ENCODE measurements around the gene EIF4EBP2. TPM values are rescaled to one million over a fixed set of nuclear protein-coding genes. Genes with fewer than 3 reads are reported as not detected.
A peak's percentile ranks its signal among the peaks of the same experiment; 100 is the strongest.

The EIF4EBP2 gene
- total RNA-seq, 1 experiment from 2014 or later, result 166 TPM

- ChIA-PET CTCF (interaction anchor here (0.8 to 1.7 kb wide), 2 partner anchors 9 to 188 kb away, joined by 3 to 4 read pairs; no protein-coding TSS in a partner anchor), POLR2A (no interaction called here)
- TF ChIP-seq, protein P1, sequence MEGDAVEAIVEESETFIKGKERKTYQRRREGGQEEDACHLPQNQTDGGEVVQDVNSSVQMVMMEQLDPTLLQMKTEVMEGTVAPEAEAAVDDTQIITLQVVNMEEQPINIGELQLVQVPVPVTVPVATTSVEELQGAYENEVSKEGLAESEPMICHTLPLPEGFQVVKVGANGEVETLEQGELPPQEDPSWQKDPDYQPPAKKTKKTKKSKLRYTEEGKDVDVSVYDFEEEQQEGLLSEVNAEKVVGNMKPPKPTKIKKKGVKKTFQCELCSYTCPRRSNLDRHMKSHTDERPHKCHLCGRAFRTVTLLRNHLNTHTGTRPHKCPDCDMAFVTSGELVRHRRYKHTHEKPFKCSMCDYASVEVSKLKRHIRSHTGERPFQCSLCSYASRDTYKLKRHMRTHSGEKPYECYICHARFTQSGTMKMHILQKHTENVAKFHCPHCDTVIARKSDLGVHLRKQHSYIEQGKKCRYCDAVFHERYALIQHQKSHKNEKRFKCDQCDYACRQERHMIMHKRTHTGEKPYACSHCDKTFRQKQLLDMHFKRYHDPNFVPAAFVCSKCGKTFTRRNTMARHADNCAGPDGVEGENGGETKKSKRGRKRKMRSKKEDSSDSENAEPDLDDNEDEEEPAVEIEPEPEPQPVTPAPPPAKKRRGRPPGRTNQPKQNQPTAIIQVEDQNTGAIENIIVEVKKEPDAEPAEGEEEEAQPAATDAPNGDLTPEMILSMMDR (IDR thresholded peaks at IDR 0.05; ENCODE audit: insufficient read depth in 1 of 2, low read depth in 1 of 2, low read length in 1 of 2, severe bottlenecking in 1 of 2, unreplicated experiment in 1 of 2), result no peak
- Mint-ChIP-seq H3K27ac (ENCODE audit: unreplicated experiment) (peak overlapping the region; percentile 12), H3K36me3 (ENCODE audit: insufficient read depth, unreplicated experiment) (peaks cover 65% of the 10 kb centered on the region), H3K4me1 (ENCODE audit: low read depth, unreplicated experiment) (peaks cover 63% of the 10 kb centered on the region), H3K27me3 (ENCODE audit: insufficient read depth, unreplicated experiment) (no peaks in the 10 kb centered on the region), H3K9me3 (ENCODE audit: unreplicated experiment) (no peaks in the 10 kb centered on the region), H3K4me3 (ENCODE audit: unreplicated experiment) (no peak overlapping the region)
- intact Hi-C loops (cut with micrococcal nuclease; ENCODE audit: unreplicated experiment), result no loop called here
- Histone ChIP-seq H3K9me3 (no peaks in the 10 kb centered on the region), H3K36me3 (ENCODE audit: control insufficient read depth, insufficient read depth, low read length) (peaks cover 4% of the 10 kb centered on the region), H3K4me1 (peaks cover 24% of the 10 kb centered on the region), H3K4me3 (ENCODE audit: low read depth, low read length) (no peak overlapping the region), H3K27me3 (replicated peaks; ENCODE audit: control insufficient read depth, insufficient read depth, low read length) (no peaks in the 10 kb centered on the region)
- no TSS peak for BruUV-seq (replicated peaks)
- DNase-seq, result no peak
Measured at GRCh38 chr10:70409772-70410171, 5.8 kb downstream of the EIF4EBP2 start.

- H3K9me3 Mint-ChIP-seq (ENCODE audit: unreplicated experiment), result no peaks in the 10 kb centered on the region
- H3K4me1 ChIP-seq, result peaks cover 27% of the 10 kb centered on the region
- H3K36me3 Mint-ChIP-seq (ENCODE audit: insufficient read depth, unreplicated experiment), result peaks cover 65% of the 10 kb centered on the region
- H3K9me3 ChIP-seq, result no peaks in the 10 kb centered on the region
- BruUV-seq (replicated peaks), result no TSS peak
- H3K36me3 ChIP-seq (ENCODE audit: control insufficient read depth, insufficient read depth, low read length), result peaks cover 4% of the 10 kb centered on the region
- ChIA-PET POLR2A (no interaction called here), CTCF (no interaction called here)
- H3K27ac Mint-ChIP-seq (ENCODE audit: unreplicated experiment), result no peak overlapping the region
- TF ChIP-seq, protein P1 (IDR thresholded peaks at IDR 0.05; ENCODE audit: insufficient read depth in 1 of 2, low read depth in 1 of 2, low read length in 1 of 2, severe bottlenecking in 1 of 2, unreplicated experiment in 1 of 2), result no peak
- H3K4me3 ChIP-seq (ENCODE audit: low read depth, low read length), result no peak overlapping the region
- intact Hi-C loops (cut with micrococcal nuclease; ENCODE audit: unreplicated experiment), result no loop called here
- H3K27me3 ChIP-seq (replicated peaks; ENCODE audit: control insufficient read depth, insufficient read depth, low read length), result no peaks in the 10 kb centered on the region
- no peaks in the 10 kb centered on the region for H3K27me3 Mint-ChIP-seq (ENCODE audit: insufficient read depth, unreplicated experiment)
- DNase-seq, result no peak
- H3K4me3 Mint-ChIP-seq (ENCODE audit: unreplicated experiment), result no peak overlapping the region
- peaks cover 64% of the 10 kb centered on the region for H3K4me1 Mint-ChIP-seq (ENCODE audit: low read depth, unreplicated experiment)
Measured at GRCh38 chr10:70410608-70411007, 6.7 kb downstream of the EIF4EBP2 start.

DNA sequence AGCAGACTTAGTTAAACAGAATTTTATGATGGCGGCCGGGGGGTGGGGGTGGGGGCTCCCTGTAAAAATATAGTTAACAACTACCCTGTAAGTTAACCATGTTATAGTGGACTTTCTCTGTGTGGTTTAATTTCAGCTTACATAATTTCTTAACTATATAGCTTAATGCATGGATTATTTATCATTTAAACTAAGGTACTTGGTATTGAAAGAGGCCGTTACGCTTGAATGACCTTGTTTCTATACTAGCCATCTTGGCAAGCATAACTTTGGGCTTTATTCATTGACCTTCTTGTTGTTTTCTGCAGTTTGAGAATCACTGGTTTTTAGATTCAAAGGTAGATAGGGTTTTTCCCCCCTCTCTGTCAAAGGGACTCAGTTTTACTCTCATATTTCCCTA is 8.4 kb downstream of the EIF4EBP2 start:
- H3K4me3 ChIP-seq (ENCODE audit: low read depth, low read length), result no peak overlapping the region
- peaks cover 15% of the 10 kb centered on the region for H3K4me1 ChIP-seq
- Mint-ChIP-seq H3K9me3 (ENCODE audit: unreplicated experiment) (no peaks in the 10 kb centered on the region), H3K27ac (ENCODE audit: unreplicated experiment) (no peak overlapping the region), H3K4me1 (ENCODE audit: low read depth, unreplicated experiment) (peaks cover 60% of the 10 kb centered on the region), H3K36me3 (ENCODE audit: insufficient read depth, unreplicated experiment) (peaks cover 64% of the 10 kb centered on the region), H3K4me3 (ENCODE audit: unreplicated experiment) (no peak overlapping the region), H3K27me3 (ENCODE audit: insufficient read depth, unreplicated experiment) (no peaks in the 10 kb centered on the region)
- no peak for DNase-seq
- H3K36me3 ChIP-seq (ENCODE audit: control insufficient read depth, insufficient read depth, low read length), result peaks cover 2% of the 10 kb centered on the region
- ChIA-PET CTCF (interaction anchor here (0.5 to 1.7 kb wide), 2 partner anchors 8 to 21 kb away, joined by 4 to 6 read pairs; partner anchors contain the start of gene EIF4EBP2), POLR2A (no interaction called here)
- no peaks in the 10 kb centered on the region for H3K27me3 ChIP-seq (replicated peaks; ENCODE audit: control insufficient read depth, insufficient read depth, low read length)
- H3K9me3 ChIP-seq, result no peaks in the 10 kb centered on the region
- BruUV-seq (replicated peaks), result no TSS peak
- intact Hi-C loops (cut with micrococcal nuclease; ENCODE audit: unreplicated experiment), result no loop called here
- TF ChIP-seq, protein P1 (IDR thresholded peaks at IDR 0.05; ENCODE audit: insufficient read depth in 1 of 2, low read depth in 1 of 2, low read length in 1 of 2, severe bottlenecking in 1 of 2, unreplicated experiment in 1 of 2), result no peak
